Measurements from ENCODE around the gene FAM131B.

FAM131B gene

GRCh38 chr7:143321242-143321641 is 41.3 kb downstream of the FAM131B start:
- DNase-seq (ENCODE audit: low spot score), result no peak

- DNase-seq (ENCODE audit: low spot score), result no peak
Measured at GRCh38 chr7:143320620-143321019, 41.9 kb downstream of the FAM131B start.

DNA sequence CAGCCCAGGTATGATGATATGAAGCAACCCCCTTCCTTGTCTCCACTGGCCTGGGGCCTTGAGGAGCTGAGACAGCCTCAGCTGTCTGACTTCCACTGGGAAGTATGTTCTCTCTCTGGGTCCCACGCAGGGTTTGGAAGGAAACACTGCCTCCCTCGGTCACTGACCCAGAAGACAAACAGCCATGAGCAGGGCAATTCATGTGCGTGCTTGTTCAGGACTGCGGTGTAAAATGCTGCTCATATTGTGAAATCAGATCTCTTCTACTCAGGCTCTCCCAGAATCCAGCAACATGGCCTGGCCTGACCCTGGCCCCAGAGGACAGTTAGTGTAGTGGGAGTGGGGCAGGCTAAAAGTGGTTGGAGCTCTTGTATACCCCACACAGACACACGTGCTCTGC is 43.9 kb downstream of the FAM131B start:
- DNase-seq (ENCODE audit: low spot score), result no peak

DNA sequence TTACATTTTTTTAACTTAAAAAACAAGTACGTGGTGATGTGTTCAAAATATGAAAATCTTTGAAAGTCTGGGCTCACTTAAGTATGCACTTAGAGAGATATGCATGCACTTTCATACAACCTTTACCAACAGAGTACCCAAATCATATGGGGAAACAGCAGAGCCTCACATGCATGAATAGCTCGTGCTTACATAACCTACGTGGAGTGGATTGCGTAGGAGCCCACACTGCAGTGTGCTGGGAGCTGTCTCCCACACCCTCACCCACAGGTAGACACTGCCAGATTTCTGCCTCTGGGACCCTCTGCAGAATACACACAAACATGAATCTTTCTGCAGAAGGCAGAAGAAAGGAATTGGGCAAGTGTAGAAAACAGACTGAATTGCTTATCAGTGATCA is 46.0 kb downstream of the FAM131B start:
- DNase-seq (ENCODE audit: low spot score), result no peak

DNA sequence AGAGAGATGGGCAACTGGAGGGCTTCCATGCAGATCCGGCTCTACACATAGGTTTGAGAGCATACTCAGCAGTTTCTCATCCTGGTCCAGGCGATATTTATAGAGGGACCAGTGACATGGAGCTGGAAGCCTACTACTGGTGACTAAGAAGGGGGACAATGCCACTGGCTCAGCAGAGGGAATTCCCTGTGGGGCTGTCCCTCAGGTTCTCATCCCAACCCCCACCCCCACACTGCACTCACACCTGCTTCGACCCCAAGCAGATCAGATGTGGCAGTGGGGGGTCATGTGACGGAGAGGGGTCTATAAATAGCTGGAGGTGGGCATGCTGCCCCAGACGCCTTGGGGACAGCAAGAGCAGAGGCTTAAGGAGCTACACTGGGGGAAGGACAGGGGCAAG is 46.7 kb downstream of the FAM131B start, which contains the start of gene CLCN1:
Gene CLCN1, plus strand, starts transcription at position 336 of the 400 bp plus-strand sequence. CDS start 102 bp downstream, outside the sequence.
- no peak for DNase-seq (ENCODE audit: low spot score)

- no peak for DNase-seq (ENCODE audit: low spot score)
Measured at GRCh38 chr7:143314127-143314526, 48.4 kb downstream of the FAM131B start.

GRCh38 chr7:143308632-143309031 is 53.9 kb downstream of the FAM131B start:
- DNase-seq (ENCODE audit: low spot score), result no peak

DNA sequence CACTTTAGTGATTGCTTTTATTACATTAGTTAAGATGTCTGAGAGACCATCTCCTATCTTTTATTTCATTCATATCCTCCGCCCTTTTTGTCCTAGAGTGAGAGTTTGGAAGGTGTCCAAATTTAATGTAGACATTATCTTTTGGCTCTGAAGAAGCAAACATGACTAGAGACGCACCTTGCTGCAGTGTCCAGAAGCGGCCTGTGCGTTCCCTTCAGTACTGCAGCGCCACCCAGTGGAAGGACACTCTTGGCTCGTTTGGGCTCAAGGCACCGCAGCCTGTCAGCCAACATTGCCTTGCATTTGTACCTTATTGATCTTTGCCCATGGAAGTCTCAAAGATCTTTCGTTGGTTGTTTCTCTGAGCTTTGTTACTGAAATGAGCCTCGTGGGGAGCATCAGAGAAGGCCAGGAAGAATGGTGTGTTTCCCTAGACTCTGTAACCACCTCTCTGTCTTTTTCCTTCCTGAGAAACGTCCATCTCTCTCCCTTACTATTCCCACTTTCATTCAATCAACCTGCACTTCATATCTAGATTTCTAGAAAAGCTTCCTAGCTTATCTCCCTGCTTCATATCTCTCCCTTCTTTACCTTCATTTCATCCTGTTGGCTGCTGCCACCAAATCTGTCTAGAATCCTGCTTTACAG is 57.0 kb downstream of the FAM131B start:
- peak; percentile 80 for DNase-seq (ENCODE audit: low spot score)

DNA sequence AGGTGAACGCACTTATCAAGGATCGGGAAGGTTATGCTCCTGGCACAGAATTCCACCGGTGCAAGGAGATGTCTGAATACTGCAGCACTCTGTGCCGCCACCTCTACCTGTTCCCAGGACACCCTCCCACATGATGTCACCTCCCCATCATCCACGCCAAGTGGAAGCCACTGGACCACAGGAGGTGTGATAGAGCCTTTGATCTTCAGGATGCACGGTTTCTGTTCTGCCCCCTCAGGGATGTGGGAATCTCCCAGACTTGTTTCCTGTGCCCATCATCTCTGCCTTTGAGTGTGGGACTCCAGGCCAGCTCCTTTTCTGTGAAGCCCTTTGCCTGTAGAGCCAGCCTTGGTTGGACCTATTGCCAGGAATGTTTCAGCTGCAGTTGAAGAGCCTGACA is 57.6 kb downstream of the FAM131B start:
- DNase-seq (ENCODE audit: low spot score), result no peak

GRCh38 chr7:143303733-143304132 is 58.8 kb downstream of the FAM131B start:
- no peak for DNase-seq (ENCODE audit: low spot score)
